Measurements from ENCODE around the gene EXD1. TPM values are rescaled to one million over a fixed set of nuclear protein-coding genes. Genes with fewer than 3 reads are reported as not detected.
"Not testable (repeated sequence)": the region's sequence is repeated elsewhere in the genome, so short reads cannot be mapped to it uniquely, and the experiment has no call there.

Gene EXD1
- total and polyA plus RNA-seq, 2 experiments from 2014 or later = 0.07 TPM; not detected in 1

DNA sequence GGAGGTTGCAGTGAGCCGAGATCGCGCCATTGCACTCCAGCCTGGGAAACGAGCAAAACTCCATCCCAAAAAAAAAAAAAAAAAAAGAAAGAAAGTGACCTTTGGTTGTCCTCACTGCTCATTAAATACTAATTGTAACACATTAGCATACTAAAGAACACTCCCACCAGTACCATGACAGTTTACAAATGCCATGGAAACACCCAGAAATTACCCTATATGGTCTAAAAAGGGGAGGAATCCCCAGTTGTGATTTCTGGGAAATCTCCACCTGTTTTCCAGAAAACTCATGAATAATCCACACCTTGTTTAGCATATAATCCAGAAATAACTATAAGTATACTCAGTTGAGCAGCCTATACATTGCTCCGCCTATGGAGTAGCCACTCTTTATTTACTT, 90.9 kb downstream of the EXD1 start:
- no peaks in the 10 kb centered on the region; the same call in 2 of the 3 replicates for H3K9me3 Mint-ChIP-seq
- Histone ChIP-seq H3K4me2 (no peak overlapping the region), H2AFZ (no peak overlapping the region), H3K27me3 (ENCODE audit: insufficient read depth) (no peaks in the 10 kb centered on the region), H3K4me3 (no peak overlapping the region), H3K9me2 (ENCODE audit: insufficient read depth) (no peaks in the 10 kb centered on the region), H4K20me1 (replicated peaks; ENCODE audit: insufficient read depth) (no peaks in the 10 kb centered on the region), H3K4me1 (ENCODE audit: insufficient read depth) (no peaks in the 10 kb centered on the region), H3F3A (replicated peaks; ENCODE audit: low read depth) (no peaks in the 10 kb centered on the region), H3K79me2 (replicated peaks; ENCODE audit: insufficient read depth) (no peaks in the 10 kb centered on the region), H3K36me3 (ENCODE audit: insufficient read depth) (no peaks in the 10 kb centered on the region), H3K27ac (ENCODE audit: low read depth) (no peak overlapping the region)
- ATAC-seq (no peak), DNase-seq (ENCODE audit: low spot score) (no peak)
- peaks cover 2% of the 10 kb centered on the region for H3K27me3 Mint-ChIP-seq (ENCODE audit: insufficient read depth, low read depth, poor library complexity)
- H3K36me3 Mint-ChIP-seq (ENCODE audit: low read depth) = no peaks in the 10 kb centered on the region
- no peaks in the 10 kb centered on the region for H3K4me1 Mint-ChIP-seq
- H3K27ac Mint-ChIP-seq = no peak overlapping the region
- no peak overlapping the region for H3K4me3 Mint-ChIP-seq
- no peak for TF ChIP-seq EZH2 (IDR thresholded peaks at IDR 0.05; ENCODE audit: low read depth, unreplicated experiment)
- TF ChIP-seq, protein P1, sequence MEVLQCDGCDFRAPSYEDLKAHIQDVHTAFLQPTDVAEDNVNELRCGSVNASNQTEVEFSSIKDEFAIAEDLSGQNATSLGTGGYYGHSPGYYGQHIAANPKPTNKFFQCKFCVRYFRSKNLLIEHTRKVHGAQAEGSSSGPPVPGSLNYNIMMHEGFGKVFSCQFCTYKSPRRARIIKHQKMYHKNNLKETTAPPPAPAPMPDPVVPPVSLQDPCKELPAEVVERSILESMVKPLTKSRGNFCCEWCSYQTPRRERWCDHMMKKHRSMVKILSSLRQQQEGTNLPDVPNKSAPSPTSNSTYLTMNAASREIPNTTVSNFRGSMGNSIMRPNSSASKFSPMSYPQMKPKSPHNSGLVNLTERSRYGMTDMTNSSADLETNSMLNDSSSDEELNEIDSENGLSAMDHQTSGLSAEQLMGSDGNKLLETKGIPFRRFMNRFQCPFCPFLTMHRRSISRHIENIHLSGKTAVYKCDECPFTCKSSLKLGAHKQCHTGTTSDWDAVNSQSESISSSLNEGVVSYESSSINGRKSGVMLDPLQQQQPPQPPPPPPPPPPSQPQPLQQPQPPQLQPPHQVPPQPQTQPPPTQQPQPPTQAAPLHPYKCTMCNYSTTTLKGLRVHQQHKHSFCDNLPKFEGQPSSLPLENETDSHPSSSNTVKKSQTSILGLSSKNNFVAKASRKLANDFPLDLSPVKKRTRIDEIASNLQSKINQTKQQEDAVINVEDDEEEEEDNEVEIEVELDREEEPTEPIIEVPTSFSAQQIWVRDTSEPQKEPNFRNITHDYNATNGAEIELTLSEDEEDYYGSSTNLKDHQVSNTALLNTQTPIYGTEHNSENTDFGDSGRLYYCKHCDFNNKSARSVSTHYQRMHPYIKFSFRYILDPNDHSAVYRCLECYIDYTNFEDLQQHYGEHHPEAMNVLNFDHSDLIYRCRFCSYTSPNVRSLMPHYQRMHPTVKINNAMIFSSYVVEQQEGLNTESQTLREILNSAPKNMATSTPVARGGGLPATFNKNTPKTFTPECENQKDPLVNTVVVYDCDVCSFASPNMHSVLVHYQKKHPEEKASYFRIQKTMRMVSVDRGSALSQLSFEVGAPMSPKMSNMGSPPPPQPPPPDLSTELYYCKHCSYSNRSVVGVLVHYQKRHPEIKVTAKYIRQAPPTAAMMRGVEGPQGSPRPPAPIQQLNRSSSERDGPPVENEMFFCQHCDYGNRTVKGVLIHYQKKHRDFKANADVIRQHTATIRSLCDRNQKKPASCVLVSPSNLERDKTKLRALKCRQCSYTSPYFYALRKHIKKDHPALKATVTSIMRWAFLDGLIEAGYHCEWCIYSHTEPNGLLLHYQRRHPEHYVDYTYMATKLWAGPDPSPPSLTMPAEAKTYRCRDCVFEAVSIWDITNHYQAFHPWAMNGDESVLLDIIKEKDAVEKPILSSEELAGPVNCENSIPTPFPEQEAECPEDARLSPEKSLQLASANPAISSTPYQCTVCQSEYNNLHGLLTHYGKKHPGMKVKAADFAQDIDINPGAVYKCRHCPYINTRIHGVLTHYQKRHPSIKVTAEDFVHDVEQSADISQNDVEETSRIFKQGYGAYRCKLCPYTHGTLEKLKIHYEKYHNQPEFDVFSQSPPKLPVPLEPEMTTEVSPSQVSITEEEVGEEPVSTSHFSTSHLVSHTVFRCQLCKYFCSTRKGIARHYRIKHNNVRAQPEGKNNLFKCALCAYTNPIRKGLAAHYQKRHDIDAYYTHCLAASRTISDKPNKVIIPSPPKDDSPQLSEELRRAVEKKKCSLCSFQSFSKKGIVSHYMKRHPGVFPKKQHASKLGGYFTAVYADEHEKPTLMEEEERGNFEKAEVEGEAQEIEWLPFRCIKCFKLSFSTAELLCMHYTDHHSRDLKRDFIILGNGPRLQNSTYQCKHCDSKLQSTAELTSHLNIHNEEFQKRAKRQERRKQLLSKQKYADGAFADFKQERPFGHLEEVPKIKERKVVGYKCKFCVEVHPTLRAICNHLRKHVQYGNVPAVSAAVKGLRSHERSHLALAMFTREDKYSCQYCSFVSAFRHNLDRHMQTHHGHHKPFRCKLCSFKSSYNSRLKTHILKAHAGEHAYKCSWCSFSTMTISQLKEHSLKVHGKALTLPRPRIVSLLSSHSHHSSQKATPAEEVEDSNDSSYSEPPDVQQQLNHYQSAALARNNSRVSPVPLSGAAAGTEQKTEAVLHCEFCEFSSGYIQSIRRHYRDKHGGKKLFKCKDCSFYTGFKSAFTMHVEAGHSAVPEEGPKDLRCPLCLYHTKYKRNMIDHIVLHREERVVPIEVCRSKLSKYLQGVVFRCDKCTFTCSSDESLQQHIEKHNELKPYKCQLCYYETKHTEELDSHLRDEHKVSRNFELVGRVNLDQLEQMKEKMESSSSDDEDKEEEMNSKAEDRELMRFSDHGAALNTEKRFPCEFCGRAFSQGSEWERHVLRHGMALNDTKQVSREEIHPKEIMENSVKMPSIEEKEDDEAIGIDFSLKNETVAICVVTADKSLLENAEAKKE (CRISPR knock-in tag; IDR thresholded peaks at IDR 0.05) = no peak
- no peak for TF ChIP-seq JUNB (IDR thresholded peaks at IDR 0.05; ENCODE audit: unreplicated experiment)

DNA sequence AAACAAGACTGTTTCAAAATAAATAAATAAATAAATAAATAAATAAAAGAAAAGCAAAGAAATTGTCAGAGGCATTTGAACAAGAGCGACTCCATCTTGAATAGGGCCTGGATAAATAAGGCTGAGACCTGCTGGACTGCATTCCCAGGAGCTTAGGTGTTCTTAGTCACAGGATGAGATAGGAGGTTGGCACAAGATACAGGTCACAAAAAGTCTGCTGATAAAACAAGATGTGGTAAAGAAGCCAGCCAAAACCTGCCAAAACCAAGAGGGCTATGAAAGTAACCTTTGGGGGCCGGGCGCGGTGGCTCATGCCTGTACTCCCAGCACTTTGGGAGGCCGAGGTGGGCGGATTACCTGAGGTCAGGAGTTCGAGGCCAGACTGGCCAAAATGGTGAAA, 91.4 kb downstream of the EXD1 start:
- not testable (repeated sequence) for H3K27ac Mint-ChIP-seq; H3K36me3 Mint-ChIP-seq (ENCODE audit: low read depth); H3F3A ChIP-seq (replicated peaks; ENCODE audit: low read depth); H3K27me3 Mint-ChIP-seq (ENCODE audit: insufficient read depth, low read depth, poor library complexity); H2AFZ ChIP-seq; H3K79me2 ChIP-seq (replicated peaks; ENCODE audit: insufficient read depth); H4K20me1 ChIP-seq (replicated peaks; ENCODE audit: insufficient read depth); H3K4me2 ChIP-seq; H3K4me3 Mint-ChIP-seq; H3K36me3 ChIP-seq (ENCODE audit: insufficient read depth); H3K27ac ChIP-seq (ENCODE audit: low read depth); H3K4me1 ChIP-seq (ENCODE audit: insufficient read depth); H3K9me3 Mint-ChIP-seq; H3K27me3 ChIP-seq (ENCODE audit: insufficient read depth); H3K4me1 Mint-ChIP-seq; DNase-seq (ENCODE audit: low spot score); H3K9me2 ChIP-seq (ENCODE audit: insufficient read depth); ATAC-seq; H3K4me3 ChIP-seq

DNA sequence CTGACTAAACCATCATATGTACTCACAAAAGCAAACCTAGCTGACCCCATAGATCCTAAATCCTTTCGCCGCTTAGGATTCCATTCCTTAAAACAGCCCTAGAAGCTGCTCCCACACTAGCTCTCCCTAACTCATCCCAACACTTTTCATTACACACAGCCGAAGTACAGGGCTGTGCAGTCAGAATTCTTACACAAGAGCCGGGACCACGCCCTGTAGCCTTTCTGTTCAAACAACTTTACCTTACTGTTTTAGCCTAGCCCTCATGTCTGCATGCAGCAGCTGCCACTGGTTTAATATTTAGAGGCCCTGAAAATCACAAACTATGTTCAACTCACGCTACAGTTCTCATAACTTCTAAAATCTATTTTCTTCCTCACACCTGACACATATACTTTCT, 95.0 kb downstream of the EXD1 start:
- H3K27me3 ChIP-seq (ENCODE audit: insufficient read depth); H3K36me3 ChIP-seq (ENCODE audit: insufficient read depth); H3K4me3 Mint-ChIP-seq; H3K9me3 Mint-ChIP-seq; H3K4me1 ChIP-seq (ENCODE audit: insufficient read depth); H3K36me3 Mint-ChIP-seq (ENCODE audit: low read depth); H3F3A ChIP-seq (replicated peaks; ENCODE audit: low read depth); H3K27ac Mint-ChIP-seq; H3K27me3 Mint-ChIP-seq (ENCODE audit: insufficient read depth, low read depth, poor library complexity); H3K9me2 ChIP-seq (ENCODE audit: insufficient read depth); H3K4me2 ChIP-seq; H3K79me2 ChIP-seq (replicated peaks; ENCODE audit: insufficient read depth); H3K4me1 Mint-ChIP-seq; DNase-seq (ENCODE audit: low spot score); ATAC-seq; H4K20me1 ChIP-seq (replicated peaks; ENCODE audit: insufficient read depth); H2AFZ ChIP-seq; H3K4me3 ChIP-seq; H3K27ac ChIP-seq (ENCODE audit: low read depth): not testable (repeated sequence)

Data from GM23338 (cell line).